HepG2 (cell line): ENCODE results near the gene LIPT1. TPM values are rescaled to one million over a fixed set of nuclear protein-coding genes. Genes with fewer than 3 reads are reported as not detected.

ENCODE experiments used
- ARID4A ChIP-seq: sonication (generic); formaldehyde crosslinking; IDR thresholded peaks from 2 replicates; pipeline ENCODE4 v1.5.0; 2020; ENCODE audit warnings: mild to moderate bottlenecking, missing genetic modification reagents, borderline replicate concordance
- BHLHE40 ChIP-seq: IDR thresholded peaks from 2 replicates; pipeline ENCODE4 v1.6.1; 2011; ENCODE audit warnings: low read length, improper control_type of control experiment
- E2F2 ChIP-seq: sonication (generic); formaldehyde crosslinking; IDR thresholded peaks from 2 replicates; pipeline ENCODE4 v1.4.0; 2020; ENCODE audit warnings: missing genetic modification reagents, borderline replicate concordance
- HCFC1 ChIP-seq: fragments of 150-350 bp; IDR thresholded peaks from 2 replicates; pipeline ENCODE4 v1.6.1; 2014; ENCODE audit warnings: low read depth, low read length
- HOXA9 ChIP-seq: sonication (generic); formaldehyde crosslinking; IDR thresholded peaks from 2 replicates; pipeline ENCODE4 v1.8.1; 2022; ENCODE audit warnings: missing genetic modification reagents, mild to moderate bottlenecking, moderate library complexity, borderline replicate concordance
- SP2 ChIP-seq: sonication (generic); formaldehyde crosslinking; IDR thresholded peaks from 2 replicates; pipeline ENCODE4 v1.5.1; 2020; ENCODE audit warnings: mild to moderate bottlenecking, missing genetic modification reagents
- TBX2 ChIP-seq: sonication (generic); formaldehyde crosslinking; IDR thresholded peaks from 2 replicates; pipeline ENCODE4 v1.5.0; 2020; ENCODE audit warnings: missing genetic modification reagents, mild to moderate bottlenecking, borderline replicate concordance
- TSC22D2 ChIP-seq: sonication (generic); formaldehyde crosslinking; IDR thresholded peaks from 2 replicates; pipeline ENCODE4 v1.5.1; 2020; ENCODE audit warnings: missing genetic modification reagents, mild to moderate bottlenecking, borderline replicate concordance
- ZBTB14 ChIP-seq: sonication (generic); formaldehyde crosslinking; IDR thresholded peaks from 2 replicates; pipeline ENCODE4 v1.4.0; 2020; ENCODE audit warnings: missing genetic modification reagents
- ZGPAT ChIP-seq: IDR thresholded peaks from 2 replicates; pipeline ENCODE4 v1.6.1; 2016; ENCODE audit warnings: mild to moderate bottlenecking
- ZNF430 ChIP-seq: sonication (generic); formaldehyde crosslinking; IDR thresholded peaks from 2 replicates; pipeline ENCODE4 v1.9.0; 2021; ENCODE audit warnings: mild to moderate bottlenecking, missing genetic modification reagents
- polyA plus RNA-seq, 8 experiments: library from polyadenylated mRNA; depleted of rRNA in 3 of 8; stranded (reverse) in 7 of 8; unstranded in 1 of 8; fragments of >200 nt; fragmentation: Illumina TruSeq in 4 of 8; extraction: Trizol in 4 of 8; gene quantifications; 2 replicates each; pipeline versions ENCODE4 v1.2.1 to v1.2.3, GENCODE V29; 2011 to 2016; ENCODE audit warnings: low read depth in 4 of 8, missing spikeins in 1 of 8, mixed read lengths in 1 of 8; ENCODE audit not compliant: insufficient read depth in 1 of 8
- total RNA-seq, 5 experiments: library from RNA; depleted of rRNA; stranded (reverse); fragments of >200 nt; fragmentation: Illumina TruSeq; extraction: Trizol; gene quantifications; 2 replicates each; pipeline ENCODE4 v1.2.3, GENCODE V29; 2016; ENCODE audit warnings: low read depth in 1 of 5

LIPT1 gene
- total and polyA plus RNA-seq, 2 of the 13 experiments (the other 11 are each of a cell fraction or from before 2014, with no cell fraction given): 8.0 to 9.6 TPM

GRCh38 chr2:99180755-99181623 is 26.2 kb downstream of the LIPT1 start, which contains the start of the genes MITD1 and MRPL30 (continued):
- TF ChIP-seq ARID4A (CRISPR knock-in tag) (peak; percentile 98), TSC22D2 (CRISPR knock-in tag) (peak; percentile 99; the same call in 1 of the 2 replicates), ZGPAT (CRISPR knock-in tag) (peak; percentile 95), TBX2 (CRISPR knock-in tag) (peak; percentile 87), E2F2 (CRISPR knock-in tag) (peak; percentile 90), SP2 (CRISPR knock-in tag) (peak; percentile 45; the same call in 1 of the 2 replicates), HOXA9 (CRISPR knock-in tag) (no peak), ZBTB14 (peak; percentile 52; the same call in 1 of the 2 replicates), HCFC1 (peak; percentile 88), BHLHE40 (peak; percentile 63; the same call in 1 of the 2 replicates), ZNF430 (CRISPR knock-in tag) (peak; percentile 91)
